HepG2 (cell line): ENCODE measurements around the gene LYPD3. TPM values are rescaled to one million over a fixed set of nuclear protein-coding genes. Genes with fewer than 3 reads are reported as not detected.

Source experiments
- ATAC-seq: fragments of 200-7000 bp; cut with Tn5 transposase; 3 replicates; pipeline ENCODE4 v1.9.1; 2020; ENCODE audit warnings: mild to moderate bottlenecking, moderate library complexity
- BruUV-seq: library from RNA; stranded (reverse); fragments of 400-500 nt; replicated peaks from 2 replicates; lab custom pipeline; 2021; lab: Mats Ljungman, UMichigan
- CTCF ChIA-PET: fragments of 300-600 bp; formaldehyde crosslinking; extraction: SDS; loops from one replicate; lab custom pipeline; 2021; ENCODE audit warnings: low total read pairs, inconsistent platforms, low intra/inter-chr PET ratio; lab: Yijun Ruan, JAX
- POLR2A ChIA-PET: fragments of 350-600 bp; sonication (Branson Sonifier 250); formaldehyde crosslinking; loops from one replicate; lab custom pipeline; 2020; ENCODE audit warnings: antibody characterized with exemption, inconsistent platforms; lab: Yijun Ruan, JAX
- DNase-seq: peaks from one replicate; pipeline ENCODE4 v3.0.0-alpha.2; 2015; ENCODE audit warnings: low spot score
- FAIRE-seq: peaks from 3 replicates; lab custom pipeline; 2011; peaks lifted over from hg19 to GRCh38; lab: Jason Lieb, UNC
- H2AFZ ChIP-seq: one replicate; pipeline ENCODE4 v1.6.1; 2011; ENCODE audit warnings: low read length, inconsistent platforms
- H3K27ac ChIP-seq: fragments of 300-600 bp; 3 replicates; pipeline ENCODE4 v1.8.0; 2011; ENCODE audit warnings: mixed run types, mild to moderate bottlenecking, mixed read lengths, low read length, inconsistent platforms; ENCODE audit not compliant: insufficient read depth; ENCODE audit errors: extremely low read length
- H3K27me3 ChIP-seq, 2 experiments: fragments of 200-600 bp in 1 of 2; 2 replicates in 1 of 2; 3 replicates in 1 of 2; pipeline versions ENCODE4 v1.6.0 to v1.8.0; 2011; ENCODE audit warnings: low read length in 2 of 2, mild to moderate bottlenecking in 2 of 2, moderate library complexity in 2 of 2, inconsistent platforms in 1 of 2; ENCODE audit not compliant: insufficient read depth in 2 of 2, control insufficient read depth in 1 of 2
- H3K36me3 ChIP-seq, 2 experiments: fragments of 200-600 bp in 1 of 2; replicated peaks in 1 of 2; 2 replicates in 1 of 2; 3 replicates in 1 of 2; pipeline versions ENCODE4 v1.5.1 to v1.8.0; 2011; ENCODE audit warnings: low read length in 2 of 2, inconsistent platforms in 1 of 2; ENCODE audit not compliant: insufficient read depth in 2 of 2, control insufficient read depth in 1 of 2
- H3K4me1 ChIP-seq: 2 replicates; pipeline ENCODE4 v1.5.1; 2012; ENCODE audit warnings: low read length, inconsistent platforms; ENCODE audit not compliant: insufficient read depth
- H3K4me2 ChIP-seq: 2 replicates; pipeline ENCODE4 v1.6.0; 2011; ENCODE audit warnings: low read depth, low read length, inconsistent platforms
- H3K4me3 ChIP-seq, 3 experiments: fragments of 200-600 bp in 1 of 3; sonication (generic), shearing (Covaris generic) in 1 of 3; replicated peaks in 1 of 3; 2 replicates each; pipeline ENCODE4 v1.5.1; 2011 to 2016; ENCODE audit warnings: low read length in 3 of 3, inconsistent platforms in 2 of 3, low read depth in 2 of 3, mild to moderate bottlenecking in 2 of 3, control low read depth in 1 of 3, mixed read lengths in 1 of 3; ENCODE audit not compliant: insufficient read depth in 1 of 3
- H3K79me2 ChIP-seq: one replicate; pipeline ENCODE4 v1.6.1; 2011; ENCODE audit warnings: low read length, inconsistent platforms; ENCODE audit not compliant: insufficient read depth
- H3K9ac ChIP-seq: 2 replicates; pipeline ENCODE4 v1.6.0; 2011; ENCODE audit warnings: mild to moderate bottlenecking, low read depth, low read length, inconsistent platforms; ENCODE audit not compliant: insufficient read depth
- H3K9me3 ChIP-seq: 2 replicates; pipeline ENCODE4 v1.5.1; 2012; ENCODE audit warnings: mild to moderate bottlenecking, low read length
- H4K20me1 ChIP-seq: 2 replicates; pipeline ENCODE4 v1.6.0; 2011; ENCODE audit warnings: inconsistent platforms, mild to moderate bottlenecking, low read length, moderate library complexity; ENCODE audit not compliant: insufficient read depth
- AHR ChIP-seq: IDR thresholded peaks from 2 replicates; pipeline ENCODE4 v1.6.1; 2018; ENCODE audit warnings: missing genetic modification reagents, missing compliant biosample characterization
- BHLHE40 ChIP-seq: IDR thresholded peaks from 2 replicates; pipeline ENCODE4 v1.6.1; 2011; ENCODE audit warnings: low read length, improper control_type of control experiment
- CSRNP1 ChIP-seq: sonication (generic); formaldehyde crosslinking; IDR thresholded peaks from 2 replicates; pipeline ENCODE4 v1.8.1; 2023; ENCODE audit warnings: mild to moderate bottlenecking, missing genetic modification reagents
- ETV6 ChIP-seq: sonication (generic); formaldehyde crosslinking; conservative IDR thresholded peaks from 2 replicates; pipeline ENCODE4 v1.4.0; 2020; ENCODE audit warnings: missing genetic modification reagents
- HOXD1 ChIP-seq: sonication (generic); formaldehyde crosslinking; IDR thresholded peaks from 2 replicates; pipeline ENCODE4 v1.5.0; 2020; ENCODE audit warnings: missing genetic modification reagents
- JUND ChIP-seq: sonication (generic); formaldehyde crosslinking; IDR thresholded peaks from 2 replicates; pipeline ENCODE4 v1.8.0; 2022; ENCODE audit warnings: mild to moderate bottlenecking, missing genetic modification reagents
- KAT2B ChIP-seq: fragments of 150-350 bp; IDR thresholded peaks from 2 replicates; pipeline ENCODE4 v1.6.1; 2014; ENCODE audit warnings: low read depth, low read length, borderline replicate concordance
- NFRKB ChIP-seq: fragments of 450-650 bp; IDR thresholded peaks from 2 replicates; pipeline ENCODE4 v1.6.1; 2017
- PCBP2 ChIP-seq: fragments of 200-400 bp; formaldehyde crosslinking; optimal IDR thresholded peaks from 2 replicates; pipeline ENCODE3; 2018; ENCODE audit warnings: low read length, low read depth; ENCODE audit not compliant: poor library complexity, severe bottlenecking
- PPARG ChIP-seq: conservative IDR thresholded peaks from 2 replicates; pipeline ENCODE4 v1.6.1; 2016; ENCODE audit warnings: missing biosample characterization, missing genetic modification reagents
- SAP130 ChIP-seq: IDR thresholded peaks from 2 replicates; pipeline ENCODE4 v1.6.1; 2016; ENCODE audit warnings: low read depth
- SOX13 ChIP-seq, 3 experiments: fragments of 450-650 bp in 1 of 3; sonication (generic) in 1 of 3; formaldehyde crosslinking in 1 of 3; IDR thresholded peaks in 2 of 3; conservative IDR thresholded peaks in 1 of 3; 2 replicates each; pipeline versions ENCODE4 v1.5.0 to v1.6.1; 2016 to 2020; ENCODE audit warnings: antibody characterized with exemption in 1 of 3, mild to moderate bottlenecking in 1 of 3, missing compliant biosample characterization in 1 of 3, missing genetic modification reagents in 1 of 3, moderate library complexity in 1 of 3
- ZBTB14 ChIP-seq: sonication (generic); formaldehyde crosslinking; IDR thresholded peaks from 2 replicates; pipeline ENCODE4 v1.4.0; 2020; ENCODE audit warnings: missing genetic modification reagents
- ZNF660 ChIP-seq: sonication (generic); formaldehyde crosslinking; IDR thresholded peaks from 2 replicates; pipeline ENCODE4 v1.5.1; 2020; ENCODE audit warnings: mild to moderate bottlenecking, low read depth, missing genetic modification reagents, borderline replicate concordance
- ZNF773 ChIP-seq: sonication (generic); formaldehyde crosslinking; IDR thresholded peaks from 2 replicates; pipeline ENCODE4 v1.4.0; 2020; ENCODE audit warnings: missing genetic modification reagents, borderline replicate concordance
- ZNF850 ChIP-seq: sonication (generic); formaldehyde crosslinking; conservative IDR thresholded peaks from 2 replicates; pipeline ENCODE4 v1.9.0; 2021; ENCODE audit warnings: mild to moderate bottlenecking, missing genetic modification reagents
- WGBS: methylation state at CpG from one replicate; pipeline ENCODE4 v1.1.6; 2017; ENCODE audit warnings: low lambda C conversion rate; 5-methylcytosine and 5-hydroxymethylcytosine counted together
- in situ Hi-C: cut with HindIII; loops from 2 replicates; pipeline ENCODE4 v1.10.0; 2017; ENCODE audit warnings: low pct_unique_long_range_greater_than_20kb; ENCODE audit not compliant: extremely low pct_ligation_motif_present
- intact Hi-C: fragments of 100-400 bp; cut with micrococcal nuclease; formaldehyde crosslinking; loops from one replicate; pipeline ENCODE4 v1.10.0; 2022; ENCODE audit not compliant: unreplicated experiment
- polyA plus RNA-seq, 8 experiments: library from polyadenylated mRNA; depleted of rRNA in 3 of 8; stranded (reverse) in 7 of 8; unstranded in 1 of 8; fragments of >200 nt; fragmentation: Illumina TruSeq in 4 of 8; extraction: Trizol in 4 of 8; gene quantifications; 2 replicates each; pipeline versions ENCODE4 v1.2.1 to v1.2.3, GENCODE V29; 2011 to 2016; ENCODE audit warnings: low read depth in 4 of 8, missing spikeins in 1 of 8, mixed read lengths in 1 of 8; ENCODE audit not compliant: insufficient read depth in 1 of 8
- total RNA-seq, 5 experiments: library from RNA; depleted of rRNA; stranded (reverse); fragments of >200 nt; fragmentation: Illumina TruSeq; extraction: Trizol; gene quantifications; 2 replicates each; pipeline ENCODE4 v1.2.3, GENCODE V29; 2016; ENCODE audit warnings: low read depth in 1 of 5

Gene LYPD3
- total and polyA plus RNA-seq, 2 of the 13 experiments (the other 11 are each of a cell fraction or from before 2014, with no cell fraction given): 0.51 to 1.5 TPM

DNA sequence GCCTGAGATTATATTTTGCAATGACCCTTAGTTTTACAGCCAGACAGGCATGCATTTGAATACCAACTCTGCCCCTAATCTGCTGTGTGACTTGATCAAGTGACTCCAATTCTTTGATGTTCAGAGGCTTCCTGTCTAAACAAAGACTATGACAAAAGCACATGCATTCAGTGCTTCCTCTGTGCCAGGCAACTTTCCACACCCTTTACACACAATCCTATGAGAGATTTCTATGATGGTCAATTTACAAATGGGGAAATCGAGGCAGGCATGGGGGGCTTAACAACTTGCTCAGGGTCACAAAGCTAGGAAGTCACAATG is 3.7 kb upstream of the LYPD3 start:
- no peak overlapping the region for H3K27ac ChIP-seq
- H4K20me1 ChIP-seq: no peaks in the 10 kb centered on the region
- intact Hi-C loops (no loop called here), in situ Hi-C loops (no loop called here)
- no peaks in the 10 kb centered on the region for H3K36me3 ChIP-seq
- POLR2A ChIA-PET: no interaction called here
- no peak for TF ChIP-seq PPARG
- TF ChIP-seq ZNF850 (CRISPR knock-in tag): no peak
- TF ChIP-seq ZBTB14 (CRISPR knock-in tag): no peak
- TF ChIP-seq KAT2B: no peak
- no peak for TF ChIP-seq AHR (CRISPR knock-in tag)
- TF ChIP-seq PCBP2: no peak
- no peak for TF ChIP-seq HOXD1 (CRISPR knock-in tag)
- no peak for TF ChIP-seq SOX13 (IDR thresholded peaks at IDR 0.05)
- TF ChIP-seq SOX13 (CRISPR knock-in tag; conservative IDR thresholded peaks at IDR 0.05 in 1 of 2, IDR thresholded peaks at IDR 0.05 in 1 of 2): 0 out of 4 replicates have a peak, but pooled peaks of 1 of the 2 experiments have one; percentile 12
- 0 out of 2 replicates have a peak, but pooled peaks have one; percentile 13 for TF ChIP-seq BHLHE40
- no peak for TF ChIP-seq ETV6 (CRISPR knock-in tag)
- TF ChIP-seq ZNF660 (CRISPR knock-in tag): no peak
- no peak for TF ChIP-seq NFRKB
- TF ChIP-seq ZNF773 (CRISPR knock-in tag): no peak
- TF ChIP-seq JUND (CRISPR knock-in tag): no peak
- TF ChIP-seq CSRNP1 (CRISPR knock-in tag): no peak
- peak; percentile 33; the same call in 1 of the 2 replicates for TF ChIP-seq SAP130
- no peaks in the 10 kb centered on the region for H3K9me3 ChIP-seq
- H3K4me1 ChIP-seq: peaks cover 35% of the 10 kb centered on the region
- no TSS peak for BruUV-seq
- no peak overlapping the region for H2AFZ ChIP-seq
- FAIRE-seq: no peak
- no peak overlapping the region for H3K4me2 ChIP-seq
- 17% methylated on average over 1 of the region's 1 CpG for WGBS
- no peak overlapping the region for H3K4me3 ChIP-seq
- no peak for ATAC-seq
- no peak overlapping the region for H3K9ac ChIP-seq
- no peaks in the 10 kb centered on the region for H3K27me3 ChIP-seq
- DNase-seq: peak; percentile 46
- CTCF ChIA-PET: no interaction called here
- no peaks in the 10 kb centered on the region for H3K79me2 ChIP-seq
